ENCODE measurements around the gene PLAAT4.

DNA sequence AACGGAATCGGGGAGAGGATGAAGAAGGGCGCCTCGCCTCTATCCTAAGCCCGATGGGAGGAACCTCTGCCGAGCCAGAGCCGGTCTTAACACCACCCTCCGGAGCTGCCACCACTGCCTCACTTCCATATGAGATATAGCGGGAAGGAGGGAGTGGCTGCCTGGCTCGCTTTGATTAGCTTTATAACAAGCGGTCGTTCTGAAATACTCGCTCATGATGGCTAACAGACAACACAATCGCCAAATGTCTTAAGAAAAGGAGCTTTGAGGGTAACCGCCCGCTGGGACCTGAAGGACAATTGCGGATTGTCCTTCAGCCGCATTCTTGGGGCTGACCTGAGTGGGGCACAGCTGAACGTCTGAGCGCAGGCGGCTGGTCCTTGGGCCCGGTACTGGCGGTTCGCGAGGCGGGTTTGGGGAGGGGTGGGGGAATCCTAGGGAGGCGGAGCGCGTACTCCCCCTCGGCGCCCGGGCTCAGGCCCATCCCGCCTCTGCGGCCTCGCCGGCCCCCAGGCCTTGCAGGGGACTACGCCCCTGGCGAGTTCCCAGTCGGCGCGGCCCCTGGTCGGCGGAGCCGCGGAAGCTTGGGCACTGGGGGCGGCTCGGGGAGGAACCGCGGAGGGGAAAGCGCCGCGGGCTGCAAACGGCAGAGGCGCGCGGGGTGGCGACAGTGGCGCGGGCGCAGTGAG is 45.9 kb upstream of the PLAAT4 start, which contains the start of gene PLAAT5:
- TF ChIP-seq ZNF274 (IDR thresholded peaks at IDR 0.05; ENCODE audit: low read depth, low read length) = no peak
- TF ChIP-seq YY1 (IDR thresholded peaks at IDR 0.05; ENCODE audit: insufficient read depth, insufficient read length) = no peak

All from NT2/D1 (cell line).